HG03108 (cell line): Measurements from ENCODE around the gene KDM4C.

Source experiments
- ATAC-seq: cut with Tn5 transposase; IDR thresholded peaks from one replicate; pipeline ENCODE4 v1.9.1; 2021; ENCODE audit warnings: moderate library complexity; ENCODE audit not compliant: unreplicated experiment

KDM4C gene

GRCh38 chr9:6960777-6961176, 203.0 kb downstream of the KDM4C start:
- peak; percentile 78 for ATAC-seq

GRCh38 chr9:6961845-6962522, 204.2 kb downstream of the KDM4C start:
- no peak for ATAC-seq

GRCh38 chr9:6965566-6965965, 207.8 kb downstream of the KDM4C start:
- no peak for ATAC-seq

GRCh38 chr9:6968271-6968670, 210.5 kb downstream of the KDM4C start:
- ATAC-seq = no peak

- ATAC-seq = no peak
Observed at GRCh38 chr9:6969805-6970204, 212.0 kb downstream of the KDM4C start.

- ATAC-seq = no peak
Observed at GRCh38 chr9:6973089-6973488, 215.3 kb downstream of the KDM4C start.

GRCh38 chr9:6973762-6974161, 216.0 kb downstream of the KDM4C start:
- ATAC-seq = peak; percentile 96

GRCh38 chr9:6975198-6975597, 217.4 kb downstream of the KDM4C start:
- ATAC-seq = no peak

- no peak for ATAC-seq
Observed at GRCh38 chr9:6977761-6978160, 220.0 kb downstream of the KDM4C start.

GRCh38 chr9:6978591-6978990, 220.8 kb downstream of the KDM4C start:
- no peak for ATAC-seq

GRCh38 chr9:6984941-6985578, 227.3 kb downstream of the KDM4C start:
- no peak for ATAC-seq

- no peak for ATAC-seq
Observed at GRCh38 chr9:6986141-6986815, 228.5 kb downstream of the KDM4C start.

- ATAC-seq = no peak
Observed at GRCh38 chr9:6987381-6987780, 229.6 kb downstream of the KDM4C start.

- ATAC-seq = no peak
Observed at GRCh38 chr9:6991418-6991817, 233.6 kb downstream of the KDM4C start.

- ATAC-seq = no peak
Observed at GRCh38 chr9:6996061-6996854, 238.5 kb downstream of the KDM4C start.

GRCh38 chr9:6997330-6997729, 239.6 kb downstream of the KDM4C start:
- no peak for ATAC-seq

- ATAC-seq = no peak
Observed at GRCh38 chr9:6999794-7000193, 242.0 kb downstream of the KDM4C start.

- ATAC-seq = no peak
Observed at GRCh38 chr9:7001571-7001970, 243.8 kb downstream of the KDM4C start.

GRCh38 chr9:7003861-7004260, 246.1 kb downstream of the KDM4C start:
- ATAC-seq = no peak

- ATAC-seq = no peak
Observed at GRCh38 chr9:7006417-7006816, 248.6 kb downstream of the KDM4C start.

- no peak for ATAC-seq
Observed at GRCh38 chr9:7008411-7008810, 250.6 kb downstream of the KDM4C start.
